GM21737 (cell line): ENCODE data around the gene MOGAT3.
A peak's percentile ranks its signal among the peaks of the same experiment; 100 is the strongest.

Experiments
- ATAC-seq: cut with Tn5 transposase; IDR thresholded peaks from one replicate; pipeline ENCODE4 v1.9.1; 2021; ENCODE audit warnings: mild to moderate bottlenecking, moderate library complexity; ENCODE audit not compliant: unreplicated experiment

The MOGAT3 gene

DNA sequence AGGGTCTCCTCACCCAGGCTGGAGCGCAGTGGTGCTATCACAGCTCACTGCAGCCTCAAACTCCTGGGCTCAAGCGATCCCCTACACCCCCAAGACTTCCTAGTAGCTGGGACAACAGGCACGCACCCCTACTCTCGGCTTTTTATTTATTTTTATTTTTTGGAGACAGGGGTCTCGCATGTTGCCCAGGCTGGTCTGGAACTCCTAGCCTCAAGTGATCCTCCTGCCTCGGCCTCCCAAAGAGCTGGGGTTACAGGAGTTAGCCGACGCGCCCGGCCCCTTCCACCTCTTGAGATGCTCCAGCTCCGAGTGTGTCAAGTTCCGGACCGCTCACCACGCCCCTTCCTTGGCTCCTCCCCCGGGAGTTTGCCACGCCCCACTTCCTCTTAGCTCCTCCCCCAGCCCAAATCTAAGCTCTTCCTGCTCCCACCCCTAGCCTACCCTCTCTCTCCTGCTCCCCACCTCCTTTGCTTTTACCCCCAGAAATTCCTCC, 27.0 kb downstream of the MOGAT3 start:
- ATAC-seq, result no peak

- ATAC-seq, result no peak
Observed at GRCh38 chr7:101172854-101173751, 27.7 kb downstream of the MOGAT3 start.

DNA sequence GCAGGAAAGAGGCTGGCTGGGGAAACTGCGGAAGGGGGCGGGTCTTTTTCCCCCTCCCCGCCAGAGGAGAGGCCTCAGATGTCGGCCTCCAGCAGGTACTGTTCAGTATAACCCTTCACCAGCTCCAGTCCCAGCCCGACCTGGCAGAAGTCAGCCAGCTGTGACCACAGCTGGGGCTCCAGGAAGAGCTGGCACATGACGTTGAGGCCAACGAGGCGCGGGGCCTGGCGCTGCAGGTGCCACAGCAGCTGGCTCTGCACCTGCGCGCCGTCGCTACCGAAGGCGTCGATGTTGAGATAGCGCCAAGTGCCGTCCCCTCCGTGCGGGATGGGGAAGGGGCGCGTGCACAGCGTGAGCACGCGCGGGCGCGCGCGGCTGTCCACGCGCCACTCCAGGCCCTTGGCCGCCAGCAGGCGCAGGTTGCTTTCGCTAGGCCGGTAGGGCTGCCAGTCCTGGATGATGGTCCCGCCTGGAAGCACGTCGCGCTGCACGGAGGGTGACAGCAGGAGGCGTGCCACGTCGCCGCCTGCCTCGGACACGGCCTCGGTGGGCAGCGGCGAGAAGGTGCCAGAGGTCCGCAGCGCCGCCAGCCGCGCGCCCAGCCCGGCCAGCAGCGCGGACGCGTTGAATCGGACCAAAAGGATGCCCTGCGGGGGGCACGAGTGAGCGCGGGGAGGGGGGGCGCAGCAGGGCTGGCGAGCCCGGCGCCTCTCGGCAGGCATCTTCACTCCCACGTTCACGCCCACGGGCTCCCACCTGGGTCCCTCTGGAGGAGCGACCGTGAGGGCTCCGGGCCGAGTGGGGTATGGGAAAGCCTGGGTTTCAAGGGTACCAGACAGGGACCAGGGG, 28.6 kb downstream of the MOGAT3 start:
- ATAC-seq, result no peak

DNA sequence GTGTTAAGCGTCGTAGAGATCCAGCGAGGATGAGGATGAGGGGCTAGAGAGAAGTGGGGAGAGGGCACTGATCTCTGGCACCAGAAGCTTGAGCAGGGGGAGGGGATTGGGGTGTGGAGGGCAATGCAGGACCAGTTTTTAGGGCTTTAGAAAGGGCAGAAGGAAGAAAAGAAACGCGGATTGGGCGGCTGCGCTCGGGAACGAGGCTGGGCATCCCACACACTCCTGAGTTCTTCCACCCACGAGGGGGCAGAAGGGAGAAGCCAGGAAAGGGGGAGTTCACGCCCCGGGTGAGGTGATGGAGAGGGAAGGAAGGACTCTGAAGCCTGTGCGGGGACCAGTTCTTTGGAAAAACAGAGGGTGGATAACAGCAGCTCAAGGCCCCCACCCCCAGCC, 29.4 kb downstream of the MOGAT3 start:
- ATAC-seq, result no peak

- no peak for ATAC-seq
Observed at GRCh38 chr7:101170617-101171441, 30.0 kb downstream of the MOGAT3 start.

DNA sequence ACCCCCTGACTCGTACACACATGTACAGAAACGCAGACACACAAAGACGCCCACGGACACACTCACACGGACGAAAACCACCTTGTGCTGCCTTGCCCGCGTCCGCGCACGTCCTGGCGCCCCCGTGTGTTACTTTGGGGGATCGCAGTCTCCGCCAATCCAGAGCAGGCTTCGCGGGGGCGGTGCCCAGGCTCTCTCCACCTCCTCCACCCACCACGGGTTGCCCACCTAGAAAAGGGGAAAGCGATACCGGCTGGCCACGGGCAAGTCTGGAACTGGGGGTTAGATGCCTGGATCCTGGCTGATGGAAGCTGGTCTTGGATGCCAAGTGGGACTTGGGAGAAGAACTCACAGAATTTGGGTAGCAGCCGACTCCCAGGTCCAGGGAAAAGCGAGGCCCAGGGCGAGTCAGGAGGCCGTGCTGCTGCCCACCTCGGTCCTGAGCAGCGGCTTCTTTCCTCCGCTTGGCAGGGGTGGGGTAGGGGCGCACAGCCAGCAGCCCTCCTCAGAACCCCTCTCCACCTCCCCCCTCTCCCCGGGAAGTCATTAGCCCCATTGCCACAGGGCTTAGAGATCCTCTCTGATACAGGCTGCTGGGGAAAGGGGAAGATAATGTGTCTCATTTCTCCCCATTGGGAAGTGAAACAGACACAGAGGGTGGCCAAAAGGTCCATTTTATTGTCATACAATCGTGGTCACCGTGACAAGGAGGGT, 30.8 kb downstream of the MOGAT3 start:
- ATAC-seq, result no peak

DNA sequence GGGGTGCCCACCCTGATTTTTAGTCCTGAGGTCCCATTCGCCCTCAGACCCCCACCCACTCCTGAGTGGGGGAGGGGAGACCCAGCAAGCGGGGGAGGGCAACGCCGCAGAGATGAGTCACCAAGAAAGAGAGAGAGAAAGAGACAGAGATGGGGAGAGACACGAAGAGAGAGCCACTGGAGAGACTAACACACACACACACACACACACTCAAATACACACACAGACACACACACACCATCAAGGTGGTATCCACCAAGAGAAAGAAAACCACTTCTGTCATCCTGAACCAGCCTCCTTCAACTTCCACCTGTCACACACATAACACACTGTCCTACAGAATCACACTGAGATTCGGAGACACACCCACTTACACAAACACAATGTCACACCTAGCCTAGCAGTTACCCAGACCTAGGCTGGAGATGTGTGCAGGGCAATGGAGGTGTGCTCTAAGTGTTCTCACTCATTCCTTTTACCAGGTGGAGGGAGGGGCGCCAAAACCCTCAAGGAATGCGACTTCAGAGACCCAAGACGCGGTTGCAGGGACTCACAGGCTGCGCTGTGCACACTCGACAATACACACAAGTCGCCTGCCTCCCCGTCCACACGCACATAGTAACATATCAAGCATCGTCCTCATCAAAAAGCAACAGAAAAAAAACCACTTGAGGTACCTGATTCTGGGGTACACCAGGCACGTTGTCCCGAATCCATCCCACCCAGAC, 31.6 kb downstream of the MOGAT3 start:
- no peak for ATAC-seq

GRCh38 chr7:101168412-101169049, 32.3 kb downstream of the MOGAT3 start:
- no peak for ATAC-seq

GRCh38 chr7:101167645-101168411, 33.0 kb downstream of the MOGAT3 start:
- no peak for ATAC-seq

- no peak for ATAC-seq
Observed at GRCh38 chr7:101166909-101167644, 33.8 kb downstream of the MOGAT3 start.

GRCh38 chr7:101166648-101166908, 34.3 kb downstream of the MOGAT3 start:
- ATAC-seq, result no peak

- ATAC-seq, result no peak
Observed at GRCh38 chr7:101165958-101166647, 34.7 kb downstream of the MOGAT3 start.

DNA sequence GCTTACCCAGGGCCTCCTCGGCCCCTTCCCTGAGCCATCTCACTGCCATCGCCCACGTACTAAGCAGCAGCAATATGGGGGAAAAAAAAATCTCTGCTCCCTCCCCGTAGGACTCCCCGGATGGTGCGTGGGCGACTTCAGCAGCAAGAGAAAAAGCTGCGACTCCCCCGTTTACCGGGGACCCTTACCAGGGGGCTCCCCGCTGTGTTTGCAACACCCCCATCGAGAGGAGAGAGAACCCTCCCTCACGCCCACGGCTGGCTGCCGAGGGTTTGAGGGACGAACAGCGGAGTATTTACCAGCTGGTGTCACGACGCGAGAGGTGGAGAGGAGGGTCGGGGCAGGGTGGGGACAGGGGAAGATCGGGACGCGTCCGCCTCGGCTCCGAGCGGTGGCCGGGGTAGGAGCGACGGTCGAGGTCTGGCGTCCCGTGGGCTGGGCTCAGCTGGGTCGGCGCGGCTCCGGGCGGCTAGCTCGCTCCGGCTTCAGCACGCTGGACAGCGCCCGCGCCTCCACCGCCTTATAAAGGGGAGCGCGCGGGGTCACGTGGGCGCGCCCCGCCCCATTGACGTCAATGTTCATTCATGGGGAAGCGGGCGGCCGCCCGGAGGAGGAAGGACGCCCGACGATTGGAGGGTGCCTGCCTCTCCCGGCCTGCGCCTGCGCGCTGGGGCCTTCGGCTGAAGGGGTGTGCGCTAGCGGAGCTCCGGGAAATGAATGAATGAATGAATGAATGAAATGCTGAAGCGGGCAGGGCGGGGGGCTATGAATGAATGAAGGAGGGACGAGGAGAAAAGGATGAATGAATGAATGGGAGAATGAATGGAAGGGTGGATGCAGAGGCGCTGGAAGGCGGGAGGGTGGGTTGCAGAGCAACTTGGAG, 35.5 kb downstream of the MOGAT3 start, which contains the start of gene VGF:
Gene VGF, minus strand, starts transcription at position 495 of the 883 bp plus-strand sequence. CDS start 726 bp downstream, outside the sequence.
- ATAC-seq, result peak; percentile 76

- no peak for ATAC-seq
Observed at GRCh38 chr7:101164071-101164840, 36.6 kb downstream of the MOGAT3 start.

- ATAC-seq, result no peak
Observed at GRCh38 chr7:101163279-101164070, 37.4 kb downstream of the MOGAT3 start.
